Hepatocyte (in vitro differentiated cells): ENCODE data around the gene LRRC75B. TPM values are rescaled to one million over a fixed set of nuclear protein-coding genes. Genes with fewer than 3 reads are reported as not detected.

Experiments
- DNase-seq: peaks from one replicate; pipeline ENCODE4 v3.0.0-alpha.2; 2016; ENCODE audit warnings: low spot score
- H2AFZ ChIP-seq: fragments of 200-600 bp; sonication (generic); 2 replicates; pipeline ENCODE4 v1.6.0; 2016; ENCODE audit warnings: antibody characterized with exemption, mild to moderate bottlenecking
- H3K27ac ChIP-seq: fragments of 200-600 bp; sonication (generic); 2 replicates; pipeline ENCODE4 v1.5.1; 2016; ENCODE audit warnings: mild to moderate bottlenecking
- H3K27me3 ChIP-seq: fragments of 200-600 bp; sonication (generic); 2 replicates; pipeline ENCODE4 v1.6.1; 2016
- H3K36me3 ChIP-seq: fragments of 200-600 bp; sonication (generic); replicated peaks from 2 replicates; pipeline ENCODE4 v1.5.1; 2016; ENCODE audit warnings: low read depth; ENCODE audit not compliant: insufficient read depth
- H3K4me1 ChIP-seq: fragments of 200-600 bp; sonication (generic); 2 replicates; pipeline ENCODE4 v1.5.1; 2016; ENCODE audit warnings: mild to moderate bottlenecking, moderate library complexity; ENCODE audit not compliant: insufficient read depth
- H3K4me2 ChIP-seq: fragments of 200-600 bp; sonication (generic); 2 replicates; pipeline ENCODE4 v1.6.0; 2016
- H3K4me3 ChIP-seq: fragments of 200-600 bp; sonication (generic); 2 replicates; pipeline ENCODE4 v1.5.1; 2016; ENCODE audit warnings: mild to moderate bottlenecking
- H3K79me2 ChIP-seq: fragments of 200-600 bp; sonication (generic); 2 replicates; pipeline ENCODE4 v1.6.0; 2017; ENCODE audit warnings: mild to moderate bottlenecking
- H3K9me2 ChIP-seq: fragments of 200-600 bp; sonication (generic); replicated peaks from 2 replicates; pipeline ENCODE4 v1.6.0; 2017; ENCODE audit warnings: mild to moderate bottlenecking; ENCODE audit not compliant: insufficient read depth
- H3K9me3 ChIP-seq: fragments of 200-600 bp; sonication (generic); 2 replicates; pipeline ENCODE4 v1.5.1; 2016; ENCODE audit warnings: low read depth, mild to moderate bottlenecking
- H4K20me1 ChIP-seq: fragments of 200-600 bp; sonication (generic); 2 replicates; pipeline ENCODE4 v1.6.0; 2016; ENCODE audit warnings: mild to moderate bottlenecking; ENCODE audit not compliant: insufficient read depth, poor library complexity, severe bottlenecking
- CTCF ChIP-seq: fragments of 200-600 bp; sonication (generic); IDR thresholded peaks from 2 replicates; pipeline ENCODE4 v1.5.1; 2016; ENCODE audit warnings: antibody characterized with exemption, mild to moderate bottlenecking; ENCODE audit not compliant: poor library complexity
- EZH2 ChIP-seq: fragments of 200-600 bp; sonication (generic); IDR thresholded peaks from 2 replicates; pipeline ENCODE4 v1.6.1; 2016; ENCODE audit warnings: antibody characterized with exemption, mild to moderate bottlenecking, borderline replicate concordance
- EZH2phosphoT487 ChIP-seq: fragments of 200-600 bp; sonication (generic); IDR thresholded peaks from one replicate; pipeline ENCODE4 v1.6.1; 2018; ENCODE audit warnings: antibody characterized with exemption, mild to moderate bottlenecking, low read depth, moderate library complexity; ENCODE audit not compliant: unreplicated experiment, severe bottlenecking
- WGBS: methylation state at CpG from one replicate; pipeline ENCODE4 v1.1.6; 2016; ENCODE audit warnings: low lambda C conversion rate; ENCODE audit errors: missing lambda C conversion rate; 5-methylcytosine and 5-hydroxymethylcytosine counted together
- polyA plus RNA-seq: library from polyadenylated mRNA; unstranded; fragments of >200 nt; fragmentation: Nextera tagmentation; extraction: Ambion mirVana; gene quantifications from 2 replicates; pipeline ENCODE4 v1.2.1, GENCODE V29; 2016
- total RNA-seq: library from RNA; depleted of rRNA; stranded (reverse); fragments of >200 nt; gene quantifications from 2 replicates; pipeline ENCODE4 v1.2.3, GENCODE V29; 2014

The LRRC75B gene
- total and polyA plus RNA-seq, 2 experiments from 2014 or later, result 19.5 to 34.5 TPM

- Histone ChIP-seq H2AFZ (no peak overlapping the region), H3K79me2 (peaks cover 3% of the 10 kb centered on the region), H4K20me1 (no peaks in the 10 kb centered on the region), H3K9me2 (no peaks in the 10 kb centered on the region), H3K4me1 (peaks cover 12% of the 10 kb centered on the region), H3K9me3 (no peaks in the 10 kb centered on the region), H3K4me3 (no peak overlapping the region), H3K4me2 (no peak overlapping the region), H3K27ac (no peak overlapping the region), H3K36me3 (no peaks in the 10 kb centered on the region), H3K27me3 (no peaks in the 10 kb centered on the region)
- TF ChIP-seq CTCF (no peak), EZH2 (no peak), EZH2phosphoT487 (no peak)
- 90% methylated on average over 7 of the region's 7 CpGs for WGBS
- no peak for DNase-seq
These were observed 3.3 kb downstream of the LRRC75B start for GRCh38 chr22:24589518-24590030.

GRCh38 chr22:24588757-24589481, 4.0 kb downstream of the LRRC75B start:
- Histone ChIP-seq H3K79me2 (peaks cover 3% of the 10 kb centered on the region), H3K4me3 (no peak overlapping the region), H2AFZ (no peak overlapping the region), H3K27ac (no peak overlapping the region), H3K4me1 (peaks cover 12% of the 10 kb centered on the region), H3K36me3 (no peaks in the 10 kb centered on the region), H3K9me3 (no peaks in the 10 kb centered on the region), H4K20me1 (no peaks in the 10 kb centered on the region), H3K27me3 (no peaks in the 10 kb centered on the region), H3K4me2 (no peak overlapping the region), H3K9me2 (no peaks in the 10 kb centered on the region)
- TF ChIP-seq CTCF (no peak), EZH2 (no peak), EZH2phosphoT487 (no peak)
- no peak for DNase-seq
- 95% methylated on average over 17 of the region's 21 CpGs for WGBS

GRCh38 chr22:24588381-24588756, 4.5 kb downstream of the LRRC75B start:
- Histone ChIP-seq H3K9me2 (no peaks in the 10 kb centered on the region), H3K79me2 (peaks cover 3% of the 10 kb centered on the region), H3K27me3 (no peaks in the 10 kb centered on the region), H3K9me3 (no peaks in the 10 kb centered on the region), H3K4me2 (no peak overlapping the region), H3K4me3 (no peak overlapping the region), H3K4me1 (peaks cover 12% of the 10 kb centered on the region), H4K20me1 (no peaks in the 10 kb centered on the region), H3K36me3 (no peaks in the 10 kb centered on the region), H3K27ac (no peak overlapping the region), H2AFZ (no peak overlapping the region)
- over 99% methylated on average over 12 of the region's 13 CpGs for WGBS
- TF ChIP-seq EZH2 (no peak), EZH2phosphoT487 (no peak), CTCF (no peak)
- DNase-seq, result no peak
